ENCODE measurements around the gene BPIFB3. TPM values are rescaled to one million over a fixed set of nuclear protein-coding genes. Genes with fewer than 3 reads are reported as not detected.

Gene BPIFB3
- total RNA-seq, 1 experiment from 2014 or later = not detected

DNA sequence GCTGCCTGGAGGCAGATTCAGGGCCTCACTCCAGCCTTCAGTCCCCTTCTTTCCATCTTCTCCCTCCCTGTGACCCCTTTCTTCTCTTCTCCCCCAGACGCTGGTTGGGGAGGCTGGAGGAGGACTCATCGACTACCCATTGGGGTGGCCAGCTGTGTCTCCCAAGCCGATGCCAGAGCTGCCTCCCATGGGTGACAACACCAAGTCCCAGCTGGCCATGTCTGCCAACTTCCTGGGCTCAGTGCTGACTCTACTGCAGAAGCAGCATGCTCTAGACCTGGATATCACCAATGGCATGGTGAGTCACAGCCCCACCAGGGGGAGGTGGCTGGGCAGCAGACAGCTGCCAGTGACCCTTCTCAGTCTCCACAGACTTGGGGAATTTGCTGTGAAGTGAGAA, 38.7 kb downstream of the BPIFB3 start:
- H3K36me3 ChIP-seq (ENCODE audit: insufficient read depth, low read length, poor library complexity, severe bottlenecking) = no peaks in the 10 kb centered on the region
- intact Hi-C loops (cut with micrococcal nuclease; ENCODE audit: unreplicated experiment) = loop anchor here (10.0 kb wide), 1 partner anchor 202 kb away; no protein-coding TSS in a partner anchor

GRCh38 chr20:33093074-33093473, 39.4 kb downstream of the BPIFB3 start:
- TF ChIP-seq EZH2 (IDR thresholded peaks at IDR 0.05; ENCODE audit: borderline replicate concordance, low read depth, low read length, poor library complexity, severe bottlenecking) = no peak
- H3K36me3 ChIP-seq (ENCODE audit: insufficient read depth, low read length, poor library complexity, severe bottlenecking) = no peaks in the 10 kb centered on the region
- H3K4me3 ChIP-seq (ENCODE audit: low read depth, low read length, poor library complexity, severe bottlenecking) = no peak overlapping the region
- H3K27me3 ChIP-seq (replicated peaks; ENCODE audit: insufficient read depth, low read depth, low read length, poor library complexity) = peaks cover 13% of the 10 kb centered on the region
- POLR2A ChIA-PET (ENCODE audit: low non-redundant PET) = no interaction called here
- H3K4me1 ChIP-seq (ENCODE audit: insufficient read depth, low read length, poor library complexity, severe bottlenecking) = no peaks in the 10 kb centered on the region
- no peak overlapping the region for H3K27ac ChIP-seq (ENCODE audit: low read depth, low read length, poor library complexity, severe bottlenecking)
- no peak for DNase-seq (ENCODE audit: low spot score)
- no peaks in the 10 kb centered on the region for H3K9me3 ChIP-seq (ENCODE audit: low read depth, low read length, poor library complexity, severe bottlenecking)
- no TSS peak for BruUV-seq (replicated peaks)
- intact Hi-C loops (cut with micrococcal nuclease; ENCODE audit: unreplicated experiment) = loop anchor here (10.0 kb wide), 1 partner anchor 202 kb away; no protein-coding TSS in a partner anchor
- CTCF ChIA-PET = no interaction called here

More for the DNA sequence above, 38.7 kb downstream of the BPIFB3 start:
- POLR2A ChIA-PET (ENCODE audit: low non-redundant PET) = no interaction called here
- Histone ChIP-seq H3K9me3 (ENCODE audit: low read depth, low read length, poor library complexity, severe bottlenecking) (no peaks in the 10 kb centered on the region), H3K27ac (ENCODE audit: low read depth, low read length, poor library complexity, severe bottlenecking) (no peak overlapping the region), H3K4me1 (ENCODE audit: insufficient read depth, low read length, poor library complexity, severe bottlenecking) (no peaks in the 10 kb centered on the region), H3K4me3 (ENCODE audit: low read depth, low read length, poor library complexity, severe bottlenecking) (no peak overlapping the region), H3K27me3 (replicated peaks; ENCODE audit: insufficient read depth, low read depth, low read length, poor library complexity) (peaks cover 13% of the 10 kb centered on the region)
- no TSS peak for BruUV-seq (replicated peaks)
- CTCF ChIA-PET = no interaction called here
- TF ChIP-seq EZH2 (IDR thresholded peaks at IDR 0.05; ENCODE audit: borderline replicate concordance, low read depth, low read length, poor library complexity, severe bottlenecking) (no peak), CTCF (conservative IDR thresholded peaks at IDR 0.05; ENCODE audit: low read depth, low read length) (no peak)
- DNase-seq (ENCODE audit: low spot score) = no peak

DNA sequence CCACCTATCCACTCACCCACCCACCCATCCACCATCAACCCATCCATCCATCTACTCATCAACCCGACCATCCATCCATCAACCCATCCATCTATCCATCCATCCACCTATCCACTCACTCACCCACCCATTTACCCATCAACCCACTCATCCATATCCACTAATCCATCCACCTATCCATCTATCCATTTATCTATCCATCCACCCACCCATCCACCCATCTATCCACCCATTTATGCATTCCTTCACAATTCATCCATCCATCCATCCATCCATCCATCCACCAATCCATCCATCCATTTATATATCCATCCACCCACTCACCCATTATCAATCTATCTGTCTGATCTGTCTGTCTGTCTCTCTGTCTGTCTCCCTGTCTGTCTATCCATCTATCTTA, 39.9 kb downstream of the BPIFB3 start:
- no peaks in the 10 kb centered on the region for H3K9me3 ChIP-seq (ENCODE audit: low read depth, low read length, poor library complexity, severe bottlenecking)
- intact Hi-C loops (cut with micrococcal nuclease; ENCODE audit: unreplicated experiment) = loop anchor here (10.0 kb wide), 1 partner anchor 201 kb away; no protein-coding TSS in a partner anchor
- TF ChIP-seq CTCF (conservative IDR thresholded peaks at IDR 0.05; ENCODE audit: low read depth, low read length) (no peak), EZH2 (IDR thresholded peaks at IDR 0.05; ENCODE audit: borderline replicate concordance, low read depth, low read length, poor library complexity, severe bottlenecking) (no peak)
- CTCF ChIA-PET = no interaction called here
- POLR2A ChIA-PET (ENCODE audit: low non-redundant PET) = no interaction called here
- BruUV-seq (replicated peaks) = no TSS peak
- H3K4me3 ChIP-seq (ENCODE audit: low read depth, low read length, poor library complexity, severe bottlenecking) = no peak overlapping the region
- DNase-seq (ENCODE audit: low spot score) = no peak
- H3K36me3 ChIP-seq (ENCODE audit: insufficient read depth, low read length, poor library complexity, severe bottlenecking) = no peaks in the 10 kb centered on the region
- peaks cover 9% of the 10 kb centered on the region for H3K27me3 ChIP-seq (replicated peaks; ENCODE audit: insufficient read depth, low read depth, low read length, poor library complexity)
- no peak overlapping the region for H3K27ac ChIP-seq (ENCODE audit: low read depth, low read length, poor library complexity, severe bottlenecking)
- no peaks in the 10 kb centered on the region for H3K4me1 ChIP-seq (ENCODE audit: insufficient read depth, low read length, poor library complexity, severe bottlenecking)

DNA sequence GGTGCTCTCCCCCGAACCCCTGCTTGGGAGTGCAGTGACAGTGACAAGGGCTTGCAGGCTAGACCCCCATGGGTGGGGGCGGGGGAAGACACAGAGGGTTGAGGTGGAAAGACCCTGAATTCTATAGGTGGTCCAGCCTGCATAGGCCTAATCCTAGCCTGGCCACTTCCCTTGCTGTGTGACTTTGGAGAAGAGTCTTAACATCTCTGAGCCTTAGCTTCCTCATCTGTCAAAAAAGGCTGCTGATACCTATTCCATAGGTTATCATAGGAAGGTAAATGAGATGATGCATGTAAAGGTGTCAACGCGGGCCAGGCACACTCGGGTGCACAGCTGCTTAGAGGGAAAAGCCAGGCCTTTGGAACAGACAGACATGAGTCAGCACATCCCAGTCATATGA, 41.5 kb downstream of the BPIFB3 start:
- Histone ChIP-seq H3K4me1 (ENCODE audit: insufficient read depth, low read length, poor library complexity, severe bottlenecking) (no peaks in the 10 kb centered on the region), H3K27me3 (replicated peaks; ENCODE audit: insufficient read depth, low read depth, low read length, poor library complexity) (no peaks in the 10 kb centered on the region), H3K4me3 (ENCODE audit: low read depth, low read length, poor library complexity, severe bottlenecking) (no peak overlapping the region), H3K9me3 (ENCODE audit: low read depth, low read length, poor library complexity, severe bottlenecking) (no peaks in the 10 kb centered on the region), H3K27ac (ENCODE audit: low read depth, low read length, poor library complexity, severe bottlenecking) (no peak overlapping the region), H3K36me3 (ENCODE audit: insufficient read depth, low read length, poor library complexity, severe bottlenecking) (no peaks in the 10 kb centered on the region)
- POLR2A ChIA-PET (ENCODE audit: low non-redundant PET) = no interaction called here
- TF ChIP-seq CTCF (conservative IDR thresholded peaks at IDR 0.05; ENCODE audit: low read depth, low read length) = no peak
- no peak for TF ChIP-seq EZH2 (IDR thresholded peaks at IDR 0.05; ENCODE audit: borderline replicate concordance, low read depth, low read length, poor library complexity, severe bottlenecking)
- no peak for DNase-seq (ENCODE audit: low spot score)
- no TSS peak for BruUV-seq (replicated peaks)
- intact Hi-C loops (cut with micrococcal nuclease; ENCODE audit: unreplicated experiment) = loop anchor here (10.0 kb wide), 1 partner anchor 200 kb away; no protein-coding TSS in a partner anchor
- CTCF ChIA-PET = interaction anchor here (0.5 kb wide), 1 partner anchor 818 kb away, joined by 5 read pairs; no protein-coding TSS in a partner anchor

Measured in A673 (cell line).